Mucosa of descending colon (tissue), 3 donors: ENCODE results near the gene BAG3. TPM values are rescaled to one million over a fixed set of nuclear protein-coding genes. Genes with fewer than 3 reads are reported as not detected.

Experiments
- ATAC-seq: fragments of 200-7000 bp; cut with Tn5 transposase; one replicate; pipeline ENCODE4 v1.9.1; 2020; ENCODE audit warnings: mild to moderate bottlenecking, moderate library complexity
- DNase-seq, 3 donors: peaks; one replicate each; pipeline ENCODE4 v3.0.0-alpha.2; 2020
- H3K36me3 ChIP-seq: fragments of 200-600 bp; one replicate; pipeline ENCODE4 v1.8.0; 2021; ENCODE audit warnings: low read depth, mild to moderate bottlenecking
- H3K4me1 ChIP-seq: fragments of 200-600 bp; one replicate; pipeline ENCODE4 v1.8.0; 2021; ENCODE audit warnings: low read depth, mild to moderate bottlenecking
- H3K4me3 ChIP-seq: fragments of 200-600 bp; one replicate; pipeline ENCODE4 v1.8.0; 2021; ENCODE audit warnings: mild to moderate bottlenecking
- H3K9me3 ChIP-seq: fragments of 200-600 bp; one replicate; pipeline ENCODE4 v1.8.0; 2021; ENCODE audit warnings: mild to moderate bottlenecking
- intact Hi-C, 2 donors: fragments of 100-400 bp; cut with DNase I in 1 of 2; cut with micrococcal nuclease in 1 of 2; formaldehyde crosslinking; loops; one replicate each; pipeline versions ENCODE4 v1.11.0 to v1.11.1; 2022; cut with DNase I, micrococcal nuclease
- total RNA-seq, 3 donors: library from RNA; stranded (reverse); fragmentation: NEBNext Ultra II Directional in 2 of 3; extraction: Animal tissue kit (Norgen Biotek cat#: 25700) in 2 of 3; gene quantifications; one replicate each; pipeline versions ENCODE4 v1.2.1 to v1.2.4, GENCODE V29; 2021 to 2023
- TF ChIP-seq, protein P1 (sequence below): fragments of 200-600 bp; IDR thresholded peaks from one replicate; pipeline ENCODE4 v1.8.0; 2022; ENCODE audit warnings: antibody characterized with exemption, mild to moderate bottlenecking
- donor health status: DM: no; HTN: no; CAD: no; lungs with moderate emphysema.
- donor health status: DM: no; HTN: no; CAD: no.
- donor health status: DM: no; HTN: yes; CAD: no.

Gene BAG3
- total RNA-seq, 3 donors from 2014 or later, result 15.4 to 55.9 (median 26.3) TPM

GRCh38 chr10:119634219-119634544, 17.0 kb upstream of the BAG3 start:
- ATAC-seq, result no peak
- intact Hi-C loops, result no loop called here
- TF ChIP-seq, protein P1, sequence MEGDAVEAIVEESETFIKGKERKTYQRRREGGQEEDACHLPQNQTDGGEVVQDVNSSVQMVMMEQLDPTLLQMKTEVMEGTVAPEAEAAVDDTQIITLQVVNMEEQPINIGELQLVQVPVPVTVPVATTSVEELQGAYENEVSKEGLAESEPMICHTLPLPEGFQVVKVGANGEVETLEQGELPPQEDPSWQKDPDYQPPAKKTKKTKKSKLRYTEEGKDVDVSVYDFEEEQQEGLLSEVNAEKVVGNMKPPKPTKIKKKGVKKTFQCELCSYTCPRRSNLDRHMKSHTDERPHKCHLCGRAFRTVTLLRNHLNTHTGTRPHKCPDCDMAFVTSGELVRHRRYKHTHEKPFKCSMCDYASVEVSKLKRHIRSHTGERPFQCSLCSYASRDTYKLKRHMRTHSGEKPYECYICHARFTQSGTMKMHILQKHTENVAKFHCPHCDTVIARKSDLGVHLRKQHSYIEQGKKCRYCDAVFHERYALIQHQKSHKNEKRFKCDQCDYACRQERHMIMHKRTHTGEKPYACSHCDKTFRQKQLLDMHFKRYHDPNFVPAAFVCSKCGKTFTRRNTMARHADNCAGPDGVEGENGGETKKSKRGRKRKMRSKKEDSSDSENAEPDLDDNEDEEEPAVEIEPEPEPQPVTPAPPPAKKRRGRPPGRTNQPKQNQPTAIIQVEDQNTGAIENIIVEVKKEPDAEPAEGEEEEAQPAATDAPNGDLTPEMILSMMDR, result no peak

GRCh38 chr10:119637631-119638030, 13.5 kb upstream of the BAG3 start:
- intact Hi-C loops, result no loop called here
- TF ChIP-seq, protein P1, result no peak
- Histone ChIP-seq H3K4me1 (no peaks in the 10 kb centered on the region), H3K9me3 (no peaks in the 10 kb centered on the region), H3K36me3 (no peaks in the 10 kb centered on the region), H3K4me3 (no peak overlapping the region)
- DNase-seq (no peak), ATAC-seq (no peak)

More at GRCh38 chr10:119634219-119634544, 17.0 kb upstream of the BAG3 start:
- Histone ChIP-seq H3K4me3 (no peak overlapping the region), H3K9me3 (no peaks in the 10 kb centered on the region), H3K36me3 (no peaks in the 10 kb centered on the region), H3K4me1 (no peaks in the 10 kb centered on the region)
- no peak for DNase-seq

GRCh38 chr10:119638982-119639381, 12.2 kb upstream of the BAG3 start:
- Histone ChIP-seq H3K9me3 (no peaks in the 10 kb centered on the region), H3K36me3 (no peaks in the 10 kb centered on the region), H3K4me1 (no peaks in the 10 kb centered on the region), H3K4me3 (no peak overlapping the region)
- ATAC-seq, result no peak
- DNase-seq, result no peak
- intact Hi-C loops, result no loop called here
- TF ChIP-seq, protein P1, result no peak

GRCh38 chr10:119640384-119640783, 10.8 kb upstream of the BAG3 start:
- TF ChIP-seq, protein P1, result no peak
- H3K4me3 ChIP-seq, result no peak overlapping the region
- intact Hi-C loops, result no loop called here
- ATAC-seq, result no peak
- H3K9me3 ChIP-seq, result no peaks in the 10 kb centered on the region
- no peak for DNase-seq
- no peaks in the 10 kb centered on the region for H3K36me3 ChIP-seq
- H3K4me1 ChIP-seq, result no peaks in the 10 kb centered on the region

- TF ChIP-seq, protein P1, result no peak
- intact Hi-C loops, result no loop called here
- DNase-seq (no peak), ATAC-seq (peak; percentile 85)
- Histone ChIP-seq H3K9me3 (no peaks in the 10 kb centered on the region), H3K4me1 (no peaks in the 10 kb centered on the region), H3K36me3 (no peaks in the 10 kb centered on the region), H3K4me3 (no peak overlapping the region)
These were observed 10.2 kb upstream of the BAG3 start for GRCh38 chr10:119640875-119641526.
